GM21619 (cell line): Measurements from ENCODE around the gene ASCL2.
"Not testable (repeated sequence)": the region's sequence is repeated elsewhere in the genome, so short reads cannot be mapped to it uniquely, and the experiment has no call there.

ENCODE experiments used
- ATAC-seq: cut with Tn5 transposase; IDR thresholded peaks from one replicate; pipeline ENCODE4 v1.9.1; 2021; ENCODE audit not compliant: unreplicated experiment

ASCL2 gene

GRCh38 chr11:2237457-2238238 is 32.7 kb downstream of the ASCL2 start:
- ATAC-seq = no peak

- ATAC-seq = not testable (repeated sequence)
Observed at GRCh38 chr11:2236381-2237134, 33.8 kb downstream of the ASCL2 start.

GRCh38 chr11:2235588-2236326 is 34.6 kb downstream of the ASCL2 start:
- ATAC-seq = no peak

- no peak for ATAC-seq
Observed at GRCh38 chr11:2234963-2235362, 35.4 kb downstream of the ASCL2 start.

GRCh38 chr11:2233693-2234455 is 36.5 kb downstream of the ASCL2 start:
- ATAC-seq = no peak

GRCh38 chr11:2229713-2230297 is 40.6 kb downstream of the ASCL2 start:
- ATAC-seq = no peak

GRCh38 chr11:2224254-2224653 is 46.1 kb downstream of the ASCL2 start:
- ATAC-seq = no peak

- no peak for ATAC-seq
Observed at GRCh38 chr11:2223153-2223794, 47.1 kb downstream of the ASCL2 start.

- ATAC-seq = no peak
Observed at GRCh38 chr11:2222451-2222850, 47.9 kb downstream of the ASCL2 start.

- no peak for ATAC-seq
Observed at GRCh38 chr11:2221591-2221990, 48.8 kb downstream of the ASCL2 start.

- ATAC-seq = no peak
Observed at GRCh38 chr11:2221024-2221423, 49.4 kb downstream of the ASCL2 start.

GRCh38 chr11:2220173-2220771 is 50.1 kb downstream of the ASCL2 start:
- ATAC-seq = no peak

- no peak for ATAC-seq
Observed at GRCh38 chr11:2219318-2220017, 50.9 kb downstream of the ASCL2 start.
